WERI-Rb-1 (cell line): Measurements from ENCODE around the gene RNF144B.

Experiments
- DNase-seq: peaks from one replicate; pipeline ENCODE4 v3.0.0-alpha.2; 2020
- H3K27ac ChIP-seq: fragments of 250-450 bp; sonication (Bioruptor Pico); 2 replicates; pipeline ENCODE4 v1.5.1; 2020; ENCODE audit warnings: mild to moderate bottlenecking, moderate library complexity
- H3K27me3 ChIP-seq: fragments of 250-450 bp; sonication (Bioruptor Pico); 2 replicates; pipeline ENCODE4 v1.5.1; 2021; ENCODE audit warnings: mild to moderate bottlenecking, low read depth, moderate library complexity; ENCODE audit not compliant: insufficient read depth, severe bottlenecking
- H3K36me3 ChIP-seq: fragments of 250-450 bp; sonication (Bioruptor Pico); 2 replicates; pipeline ENCODE4 v1.5.1; 2020; ENCODE audit warnings: mild to moderate bottlenecking, moderate library complexity
- H3K4me3 ChIP-seq: 2 replicates; pipeline ENCODE4 v1.5.1; 2011; ENCODE audit warnings: low read depth, mild to moderate bottlenecking, control low read depth, low read length
- H3K9me3 ChIP-seq: fragments of 250-450 bp; sonication (Bioruptor Pico); 2 replicates; pipeline ENCODE4 v1.5.1; 2021; ENCODE audit warnings: mild to moderate bottlenecking, moderate library complexity; ENCODE audit not compliant: severe bottlenecking
- CTCF ChIP-seq: IDR thresholded peaks from 2 replicates; pipeline ENCODE4 v1.5.1; 2011; ENCODE audit warnings: low read depth, mild to moderate bottlenecking, control low read depth, inconsistent platforms, low read length

The RNF144B gene

DNA sequence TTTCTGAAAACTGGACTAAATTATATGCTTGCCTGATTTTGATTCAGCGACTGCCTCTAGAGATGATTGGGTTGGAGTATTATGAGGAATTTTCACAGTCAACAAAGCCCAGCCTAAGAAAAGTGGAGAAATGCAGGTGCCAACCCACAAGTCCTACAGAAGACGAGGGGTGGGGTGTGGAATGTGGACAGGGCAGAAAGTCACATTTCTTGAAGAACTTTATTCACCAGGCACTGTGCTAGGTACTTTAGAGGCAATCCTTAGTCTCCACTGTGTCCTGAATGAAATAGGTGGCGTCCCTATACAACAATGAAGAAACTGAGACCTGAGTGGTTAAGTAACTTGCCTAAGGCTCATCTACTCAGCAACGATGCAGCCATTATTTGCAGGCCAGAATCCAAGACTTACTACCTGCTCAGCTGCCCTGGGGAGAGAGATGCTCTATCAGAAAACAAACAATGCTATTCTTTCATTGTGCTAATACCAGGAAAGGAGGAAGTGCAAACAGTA is 106.3 kb downstream of the RNF144B start:
- no peaks in the 10 kb centered on the region for H3K9me3 ChIP-seq
- TF ChIP-seq CTCF: no peak
- no peaks in the 10 kb centered on the region for H3K36me3 ChIP-seq
- DNase-seq: no peak
- no peak overlapping the region for H3K4me3 ChIP-seq
- no peak overlapping the region for H3K27ac ChIP-seq
- no peaks in the 10 kb centered on the region for H3K27me3 ChIP-seq

DNA sequence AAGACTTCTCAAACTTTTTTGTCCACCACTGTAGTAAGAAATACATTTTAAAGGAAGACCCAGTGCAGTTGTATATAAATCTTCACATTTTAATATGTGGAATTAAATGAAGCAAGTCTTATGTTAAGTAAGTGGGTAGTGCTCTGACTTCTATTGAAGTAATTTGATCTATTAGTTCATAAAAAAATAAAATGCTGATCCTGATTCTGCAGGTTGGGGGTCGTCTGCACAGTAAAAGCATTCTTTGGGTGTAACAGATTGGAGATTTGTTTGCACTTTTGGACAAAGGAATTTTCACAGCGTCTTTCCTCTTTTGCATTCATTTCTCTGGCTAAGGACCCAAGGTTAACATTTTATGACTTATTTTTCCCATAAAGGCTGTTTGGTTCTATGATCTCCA is 106.8 kb downstream of the RNF144B start:
- no peak for TF ChIP-seq CTCF
- Histone ChIP-seq H3K9me3 (no peaks in the 10 kb centered on the region), H3K36me3 (no peaks in the 10 kb centered on the region), H3K27me3 (no peaks in the 10 kb centered on the region), H3K27ac (no peak overlapping the region), H3K4me3 (no peak overlapping the region)
- no peak for DNase-seq

DNA sequence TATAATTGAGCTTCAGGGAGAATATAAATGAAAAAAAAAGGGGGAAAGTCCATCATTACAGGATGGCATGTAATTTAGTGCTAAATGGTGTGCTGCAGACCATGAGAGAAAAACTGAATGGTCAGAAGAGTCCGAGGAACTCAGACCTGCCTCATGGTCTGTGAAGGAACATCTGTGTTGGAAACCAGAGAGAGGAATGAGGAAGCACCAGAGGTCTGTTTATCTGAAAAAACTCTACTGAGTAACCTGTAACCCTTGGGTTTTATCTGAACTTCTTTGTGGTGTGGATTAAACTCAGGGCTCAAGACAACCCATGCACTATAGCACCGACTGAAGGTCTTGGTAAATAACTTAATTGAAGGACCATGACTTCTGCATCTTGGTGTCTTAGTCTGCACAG is 108.1 kb downstream of the RNF144B start:
- Histone ChIP-seq H3K27me3 (no peaks in the 10 kb centered on the region), H3K36me3 (no peaks in the 10 kb centered on the region), H3K9me3 (no peaks in the 10 kb centered on the region), H3K27ac (no peak overlapping the region), H3K4me3 (no peak overlapping the region)
- no peak for TF ChIP-seq CTCF
- no peak for DNase-seq

DNA sequence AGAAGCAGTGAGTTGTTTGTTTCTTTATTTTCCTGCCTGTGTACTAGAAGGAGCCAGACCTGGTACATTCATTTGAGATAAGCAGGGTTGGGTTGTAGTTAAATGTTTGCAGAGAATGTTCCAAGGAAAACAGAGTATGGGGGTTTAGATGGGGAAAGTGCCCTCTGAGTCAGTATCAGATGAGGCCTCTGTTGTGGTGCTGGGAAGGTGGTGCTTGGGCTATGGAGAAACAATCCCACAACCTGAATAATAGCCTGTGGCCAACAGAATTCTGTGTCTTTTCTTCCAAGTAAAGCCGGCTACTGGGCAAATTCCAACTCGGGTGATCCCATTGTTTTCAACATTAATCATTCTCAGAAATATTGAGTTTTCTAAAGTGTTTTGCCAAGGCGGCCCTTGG is 109.3 kb downstream of the RNF144B start:
- no peak overlapping the region for H3K27ac ChIP-seq
- H3K27me3 ChIP-seq: no peaks in the 10 kb centered on the region
- no peak for TF ChIP-seq CTCF
- DNase-seq: no peak
- H3K4me3 ChIP-seq: no peak overlapping the region
- no peaks in the 10 kb centered on the region for H3K9me3 ChIP-seq
- no peaks in the 10 kb centered on the region for H3K36me3 ChIP-seq

DNA sequence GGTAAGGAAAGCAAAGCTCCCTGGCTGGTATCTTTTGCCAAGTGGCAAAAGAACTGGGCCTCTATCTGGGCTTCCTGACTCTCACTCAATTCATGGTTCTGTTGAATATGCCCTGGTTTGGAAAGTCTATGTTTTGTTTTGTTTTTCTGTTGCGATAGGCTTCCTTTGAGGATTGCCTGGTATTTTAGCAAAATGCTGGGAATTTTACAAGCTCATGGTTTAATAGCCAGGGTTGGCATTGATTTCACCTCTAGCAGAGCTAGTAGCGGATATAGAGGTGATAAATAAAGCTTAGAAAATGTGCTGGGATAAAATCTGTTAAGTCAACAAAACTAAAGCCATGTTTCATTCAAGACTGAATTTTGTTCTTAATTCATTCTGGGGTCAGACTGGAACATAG is 109.9 kb downstream of the RNF144B start:
- no peak for DNase-seq
- no peaks in the 10 kb centered on the region for H3K9me3 ChIP-seq
- no peak overlapping the region for H3K27ac ChIP-seq
- no peaks in the 10 kb centered on the region for H3K27me3 ChIP-seq
- TF ChIP-seq CTCF: no peak
- H3K36me3 ChIP-seq: no peaks in the 10 kb centered on the region
- no peak overlapping the region for H3K4me3 ChIP-seq

DNA sequence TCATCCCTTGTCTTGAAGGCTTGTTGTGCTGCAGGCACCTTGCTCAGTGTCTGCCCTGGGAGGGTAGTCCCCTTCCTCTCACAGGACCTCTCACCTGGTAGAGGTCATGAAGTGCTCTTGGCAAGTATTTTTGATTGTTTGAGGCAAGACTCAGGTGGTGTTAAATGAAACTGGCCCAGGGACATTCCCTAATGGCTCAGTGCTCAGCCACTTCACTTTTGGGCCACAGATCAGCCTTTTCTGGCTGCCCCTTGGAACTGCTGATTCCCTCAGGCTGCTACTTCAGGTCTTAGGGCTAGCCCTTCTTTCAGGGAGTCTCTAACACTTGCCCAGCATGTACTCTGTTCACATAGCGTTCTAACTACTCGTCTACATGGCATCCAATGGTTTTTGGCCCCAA is 111.3 kb downstream of the RNF144B start:
- Histone ChIP-seq H3K36me3 (no peaks in the 10 kb centered on the region), H3K4me3 (no peak overlapping the region), H3K9me3 (no peaks in the 10 kb centered on the region), H3K27me3 (no peaks in the 10 kb centered on the region), H3K27ac (no peak overlapping the region)
- TF ChIP-seq CTCF: no peak
- no peak for DNase-seq
